ENCODE data around the gene MUC15.
"Not testable (repeated sequence)": the region's sequence is repeated elsewhere in the genome, so short reads cannot be mapped to it uniquely, and the experiment has no call there.

MUC15 gene

GRCh38 chr11:26571861-26572654, at the start of gene MUC15:
Gene MUC15 (minus strand): TSS chr11:26572263. CDS start chr11:26567094, 5,169 bp downstream.
- no peak for DNase-seq

- no peak for DNase-seq
These were observed 49.1 kb upstream of the MUC15 start for GRCh38 chr11:26621132-26621531.

- no peak for DNase-seq
These were observed 48.4 kb upstream of the MUC15 start for GRCh38 chr11:26620282-26621045.

GRCh38 chr11:26618441-26618840, 46.4 kb upstream of the MUC15 start:
- no peak for DNase-seq

GRCh38 chr11:26613759-26614158, 41.7 kb upstream of the MUC15 start:
- DNase-seq = no peak

- no peak for DNase-seq
These were observed 36.6 kb upstream of the MUC15 start for GRCh38 chr11:26608507-26609146.

- no peak for DNase-seq
These were observed 35.9 kb upstream of the MUC15 start for GRCh38 chr11:26607725-26608506.

GRCh38 chr11:26599876-26600434, 27.9 kb upstream of the MUC15 start:
- no peak for DNase-seq

GRCh38 chr11:26599425-26599824, 27.4 kb upstream of the MUC15 start:
- no peak for DNase-seq

- no peak for DNase-seq
These were observed 25.8 kb upstream of the MUC15 start for GRCh38 chr11:26597899-26598298.

- DNase-seq = not testable (repeated sequence)
These were observed 25.1 kb upstream of the MUC15 start for GRCh38 chr11:26597049-26597689.

- not testable (repeated sequence) for DNase-seq
These were observed 23.3 kb upstream of the MUC15 start for GRCh38 chr11:26595207-26595865.

- DNase-seq = no peak
These were observed 21.6 kb upstream of the MUC15 start for GRCh38 chr11:26593691-26594090.

GRCh38 chr11:26587073-26587472, 15.0 kb upstream of the MUC15 start:
- no peak for DNase-seq

- no peak for DNase-seq
These were observed 12.8 kb upstream of the MUC15 start for GRCh38 chr11:26584818-26585217.

- DNase-seq = no peak
These were observed 11.5 kb upstream of the MUC15 start for GRCh38 chr11:26583550-26583949.

- no peak for DNase-seq
These were observed 8.9 kb upstream of the MUC15 start for GRCh38 chr11:26580929-26581328.

- DNase-seq = no peak
These were observed 7.6 kb upstream of the MUC15 start for GRCh38 chr11:26579683-26580082.

GRCh38 chr11:26578998-26579661, 7.1 kb upstream of the MUC15 start:
- DNase-seq = no peak

GRCh38 chr11:26575946-26576345, 3.9 kb upstream of the MUC15 start:
- DNase-seq = no peak

GRCh38 chr11:26573896-26574295, 1.8 kb upstream of the MUC15 start:
- DNase-seq = no peak

Data from SIG-M5 (cell line).